Stimulated activated CD4-positive, alpha-beta T cell treated with anti-CD3 and anti-CD28 coated beads, Interleukin-1b, Interleukin-23, amount 100 ng/mL, for 48 hours (primary cell): ENCODE data around the gene C9orf72.

Experiments used
- DNase-seq: peaks from one replicate; pipeline ENCODE4 v3.0.0-alpha.2; 2020

The C9orf72 gene

DNA sequence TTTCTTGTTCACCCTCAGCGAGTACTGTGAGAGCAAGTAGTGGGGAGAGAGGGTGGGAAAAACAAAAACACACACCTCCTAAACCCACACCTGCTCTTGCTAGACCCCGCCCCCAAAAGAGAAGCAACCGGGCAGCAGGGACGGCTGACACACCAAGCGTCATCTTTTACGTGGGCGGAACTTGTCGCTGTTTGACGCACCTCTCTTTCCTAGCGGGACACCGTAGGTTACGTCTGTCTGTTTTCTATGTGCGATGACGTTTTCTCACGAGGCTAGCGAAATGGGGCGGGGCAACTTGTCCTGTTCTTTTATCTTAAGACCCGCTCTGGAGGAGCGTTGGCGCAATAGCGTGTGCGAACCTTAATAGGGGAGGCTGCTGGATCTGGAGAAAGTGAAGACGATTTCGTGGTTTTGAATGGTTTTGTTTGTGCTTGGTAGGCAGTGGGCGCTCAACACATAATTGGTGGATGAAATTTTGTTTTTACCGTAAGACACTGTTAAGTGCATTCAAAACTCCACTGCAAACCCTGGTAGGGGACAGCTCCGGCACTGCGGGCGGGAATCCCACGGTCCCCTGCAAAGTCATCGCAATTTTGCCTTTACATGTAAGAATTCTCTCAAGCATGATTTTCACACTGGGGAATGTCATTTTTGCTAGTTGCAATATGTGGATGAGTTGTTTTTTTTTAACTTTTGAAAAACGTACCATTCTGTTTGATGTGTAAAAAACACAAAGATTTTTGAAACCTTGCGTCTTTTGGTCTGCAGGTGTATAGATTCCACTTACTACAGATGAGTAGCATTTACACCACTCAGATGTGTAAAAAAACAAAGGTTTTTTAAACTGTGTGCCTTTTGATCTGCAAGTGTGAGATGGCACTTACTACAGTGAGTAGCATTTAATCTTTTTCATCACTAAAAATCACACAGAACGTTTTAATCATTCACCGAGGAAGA is 631 bp upstream of the C9orf72 start:
- peak; percentile 97 for DNase-seq

DNA sequence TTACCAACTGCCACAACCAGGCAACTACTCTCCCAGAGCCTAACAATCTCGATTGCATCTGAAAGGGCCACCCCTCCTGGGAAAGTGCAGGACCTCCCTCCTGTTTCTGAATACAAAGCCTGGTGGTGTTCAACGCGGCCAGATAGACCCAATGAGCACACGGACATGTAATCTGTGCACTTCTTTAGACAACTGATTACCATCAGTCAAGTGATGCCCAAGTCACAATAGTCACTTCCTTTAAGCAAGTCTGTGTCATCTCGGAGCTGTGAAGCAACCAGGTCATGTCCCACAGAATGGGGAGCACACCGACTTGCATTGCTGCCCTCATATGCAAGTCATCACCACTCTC is 739 bp downstream of the C9orf72 start:
- DNase-seq: peak; percentile 77

DNA sequence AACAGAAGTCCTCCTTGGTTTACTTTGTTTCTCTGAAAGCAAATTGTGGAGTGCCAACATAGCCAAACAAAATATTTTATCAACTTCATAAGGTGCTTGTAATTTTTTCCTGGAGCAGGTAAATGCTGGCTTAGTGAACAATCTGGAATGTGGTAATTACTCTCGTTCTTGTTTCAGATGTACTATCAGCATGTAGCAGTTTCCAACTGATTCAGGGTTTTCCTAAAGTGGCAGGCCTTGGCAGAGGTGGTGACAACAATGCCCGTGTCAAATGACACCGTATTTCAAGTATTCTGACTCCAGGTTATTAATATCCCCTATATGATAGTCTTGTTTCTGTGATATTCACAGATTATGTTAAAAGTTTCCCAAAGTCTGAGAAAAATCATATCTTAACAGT is 1.2 kb downstream of the C9orf72 start:
- DNase-seq: no peak

DNA sequence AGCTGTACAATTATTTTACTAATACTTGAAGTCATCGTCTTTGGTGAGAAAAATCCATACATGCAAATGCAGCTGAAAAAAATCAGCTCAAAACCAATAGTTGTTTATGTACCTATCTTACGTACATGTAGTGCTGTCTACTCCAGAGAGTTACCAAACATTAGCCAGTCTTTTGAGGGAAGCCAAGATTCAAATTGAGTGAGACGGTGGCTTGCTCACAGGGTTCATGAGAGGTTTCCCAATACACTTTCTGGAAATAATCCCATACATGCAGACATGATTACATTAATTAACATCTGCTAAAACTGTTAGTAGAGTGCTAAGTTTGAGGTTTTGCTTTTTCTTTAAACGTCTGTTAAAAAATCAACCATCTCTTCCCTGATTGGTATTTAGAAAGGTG is 2.3 kb downstream of the C9orf72 start:
- no peak for DNase-seq

DNA sequence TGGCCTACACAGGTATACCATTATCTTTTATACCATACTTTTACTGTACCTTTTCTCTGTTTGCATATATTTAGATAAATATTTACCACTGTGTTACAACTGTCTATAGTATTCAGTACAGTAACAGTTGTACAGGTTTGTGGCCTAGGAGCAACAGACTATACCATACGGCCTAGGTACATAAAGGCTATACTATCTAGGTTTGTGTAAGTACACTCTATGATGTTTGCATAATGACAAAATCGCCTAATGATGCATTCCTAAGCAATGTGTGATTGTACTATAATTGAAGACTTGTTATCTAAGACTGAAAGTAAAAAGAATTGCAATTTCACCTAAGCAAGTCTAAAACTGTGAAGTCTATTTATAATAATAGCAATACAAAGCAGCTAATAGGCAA is 3.9 kb downstream of the C9orf72 start:
- DNase-seq: no peak

DNA sequence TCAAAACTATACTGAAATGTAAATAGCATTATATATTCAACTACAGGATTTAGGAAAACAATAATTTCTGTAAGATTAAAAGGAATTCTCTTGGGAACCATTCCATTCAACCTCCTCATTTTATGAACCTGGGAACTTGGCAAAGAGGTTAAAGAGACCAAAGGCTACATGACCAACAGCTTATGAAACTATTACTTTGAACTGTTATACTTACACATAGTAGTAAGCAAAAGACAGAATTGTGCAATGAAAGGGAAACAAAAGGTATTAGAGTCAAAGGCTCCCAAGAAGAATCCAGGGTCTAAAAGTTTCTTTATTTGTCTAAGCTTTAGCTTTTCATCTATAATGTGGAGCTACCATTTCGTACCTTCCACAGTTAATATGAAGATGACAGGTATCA is 7.2 kb downstream of the C9orf72 start:
- no peak for DNase-seq

DNA sequence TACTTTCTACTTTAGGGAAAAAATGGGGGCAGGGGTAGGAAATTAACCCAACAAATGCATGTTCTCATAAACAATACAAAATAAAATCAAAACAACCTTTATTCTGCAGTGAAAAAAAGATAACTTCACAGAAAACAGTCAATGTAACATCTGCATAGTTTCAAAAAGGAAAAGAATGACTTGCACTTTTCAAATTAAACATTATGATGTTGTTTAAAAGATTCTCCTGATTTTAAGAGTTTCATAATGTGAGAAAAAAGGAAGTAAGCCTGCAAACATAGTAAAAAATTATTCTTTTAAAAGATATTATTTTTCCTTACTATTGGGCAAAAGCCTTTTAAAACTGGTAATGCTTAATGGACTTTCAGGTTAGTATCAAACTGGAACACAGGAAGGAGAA is 7.6 kb downstream of the C9orf72 start:
- no peak for DNase-seq

DNA sequence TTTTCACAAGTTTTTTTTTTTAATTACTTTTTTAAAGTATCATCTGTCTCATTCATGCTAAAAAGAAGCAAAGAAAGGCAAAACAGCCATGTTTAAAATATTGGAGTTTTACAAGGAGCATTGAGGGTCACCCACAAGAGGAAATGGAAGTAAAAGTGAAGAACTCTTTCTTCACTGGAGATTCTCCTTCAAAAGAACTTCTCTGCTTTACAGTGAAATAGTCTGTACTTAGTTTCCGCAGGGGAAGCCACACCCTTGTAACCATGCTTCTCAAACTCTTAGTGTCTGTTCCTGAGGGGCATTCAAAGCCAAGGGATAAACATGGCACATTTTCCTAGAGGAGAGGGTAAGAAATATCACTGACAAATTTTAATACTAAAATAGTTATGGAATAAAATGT is 8.6 kb downstream of the C9orf72 start:
- no peak for DNase-seq

DNA sequence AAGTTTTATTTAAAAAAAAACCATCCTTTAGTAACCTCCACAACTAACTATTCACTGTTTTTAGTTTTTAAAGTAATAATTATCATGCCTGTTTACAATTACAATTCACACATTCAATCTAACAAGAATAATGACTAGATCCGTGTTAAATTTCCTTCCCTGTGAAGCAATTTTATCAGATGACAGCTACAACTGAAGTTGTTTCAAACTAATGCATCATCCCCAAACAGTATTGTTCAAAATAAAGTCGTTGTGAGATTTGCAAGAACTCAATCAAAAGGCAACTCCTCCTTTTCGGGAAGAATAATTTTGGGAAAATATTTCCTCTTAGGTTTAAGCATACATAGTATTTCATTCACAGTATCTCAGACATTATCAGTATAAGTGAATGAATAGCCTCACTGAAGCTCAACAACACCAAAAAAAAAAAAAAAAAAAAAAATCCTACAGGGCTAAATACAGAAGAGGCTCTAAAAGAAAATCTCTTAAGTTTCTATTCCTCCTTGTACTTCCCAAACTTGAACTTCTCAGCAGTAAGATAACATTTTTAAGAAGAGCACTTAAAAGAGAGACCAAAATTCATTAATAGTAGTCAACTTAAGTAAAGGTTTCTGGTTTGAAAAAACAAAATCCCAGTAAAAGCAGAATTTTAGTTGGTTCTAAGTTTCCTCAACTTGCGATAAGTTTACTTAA is 9.4 kb downstream of the C9orf72 start:
- no peak for DNase-seq

DNA sequence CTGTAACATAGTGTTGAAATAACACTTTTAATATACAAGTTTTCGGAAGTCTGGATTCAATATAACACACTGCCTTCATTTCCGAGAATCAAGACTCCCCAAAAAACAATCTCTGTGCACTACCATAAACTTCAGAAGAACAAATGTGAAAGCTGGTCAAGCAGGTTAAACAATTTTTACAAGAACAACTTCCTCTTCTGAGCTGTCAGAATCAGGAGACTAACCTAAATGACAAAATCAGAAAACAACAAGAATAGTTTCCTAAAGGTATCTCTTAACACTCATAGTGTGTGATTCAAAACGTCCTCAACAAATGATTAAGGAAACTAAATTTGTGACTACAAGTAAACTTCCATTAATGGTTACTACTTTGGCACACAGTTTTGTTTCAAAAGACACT is 11.6 kb downstream of the C9orf72 start:
- DNase-seq: no peak

DNA sequence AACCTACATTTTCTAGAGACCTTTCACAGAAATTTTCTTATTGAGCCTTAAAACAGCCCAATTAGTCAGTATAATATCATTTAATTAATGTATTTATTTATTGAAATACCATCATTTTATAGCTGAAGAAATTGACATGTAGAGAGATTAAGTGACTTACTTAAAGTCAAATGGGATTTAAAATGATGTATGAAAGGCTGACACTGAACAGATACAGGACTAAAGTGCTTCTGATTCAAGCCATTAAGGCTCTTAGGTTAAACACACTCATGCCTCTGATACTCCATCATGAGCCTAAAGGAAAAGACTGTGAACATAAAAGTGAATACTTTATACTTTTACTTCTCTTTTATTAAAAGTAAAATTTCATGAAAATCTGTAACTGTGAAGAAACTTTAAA is 12.8 kb downstream of the C9orf72 start:
- DNase-seq: no peak

DNA sequence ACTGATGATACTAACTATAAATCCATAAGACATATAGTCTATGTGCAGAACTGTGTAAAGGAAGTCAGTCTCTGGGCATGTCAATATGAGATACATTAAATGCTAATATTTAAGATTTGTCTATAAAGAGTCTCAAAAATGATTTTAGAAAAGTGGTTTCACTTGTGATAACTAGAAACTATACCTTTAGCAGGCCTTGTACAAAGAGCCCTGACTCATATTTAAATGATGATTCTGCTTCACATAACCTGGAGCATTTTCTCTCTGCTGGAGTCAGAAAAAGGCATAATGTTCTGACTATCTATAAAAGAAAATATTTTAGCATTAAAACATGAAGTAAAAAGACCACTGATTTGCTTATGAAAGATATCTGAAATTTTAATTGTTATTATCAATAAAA is 15.0 kb downstream of the C9orf72 start:
- no peak for DNase-seq

DNA sequence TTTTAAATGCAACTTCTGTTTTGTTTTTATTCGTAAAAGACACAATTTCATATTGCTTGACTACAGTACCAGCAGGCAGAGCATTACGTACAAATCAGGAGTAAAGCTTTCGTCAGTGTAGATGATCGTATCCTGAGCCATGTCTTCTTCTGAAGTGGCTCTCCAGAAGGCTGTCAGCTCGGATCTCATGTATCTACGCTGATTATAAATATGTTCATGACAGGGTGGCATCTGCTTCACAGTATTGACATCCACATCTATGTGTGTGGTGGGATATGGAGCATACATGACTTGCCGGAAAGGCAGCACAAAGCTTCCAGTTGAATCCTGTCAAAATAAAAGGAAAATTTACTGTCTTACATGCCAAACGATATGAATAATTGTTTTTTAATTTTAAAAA is 16.8 kb downstream of the C9orf72 start:
- DNase-seq: no peak

DNA sequence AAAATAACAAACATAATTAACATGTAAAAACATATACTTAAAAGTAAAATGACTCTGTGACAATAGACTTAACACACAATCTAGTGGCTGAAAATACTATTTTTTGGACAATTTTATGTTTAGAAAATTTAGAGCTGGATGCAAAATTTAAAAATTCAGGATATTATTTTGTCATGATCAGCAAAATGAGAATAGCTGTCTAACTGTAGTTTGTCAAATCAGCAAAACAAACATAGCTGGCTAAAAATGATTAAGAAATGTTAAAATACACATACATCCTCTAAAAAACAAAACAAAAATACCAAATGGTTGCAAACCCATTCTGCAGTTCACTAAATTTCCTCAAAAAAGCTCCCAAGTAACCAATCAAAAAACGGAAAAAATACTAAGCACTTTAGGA is 18.6 kb downstream of the C9orf72 start:
- DNase-seq: no peak

DNA sequence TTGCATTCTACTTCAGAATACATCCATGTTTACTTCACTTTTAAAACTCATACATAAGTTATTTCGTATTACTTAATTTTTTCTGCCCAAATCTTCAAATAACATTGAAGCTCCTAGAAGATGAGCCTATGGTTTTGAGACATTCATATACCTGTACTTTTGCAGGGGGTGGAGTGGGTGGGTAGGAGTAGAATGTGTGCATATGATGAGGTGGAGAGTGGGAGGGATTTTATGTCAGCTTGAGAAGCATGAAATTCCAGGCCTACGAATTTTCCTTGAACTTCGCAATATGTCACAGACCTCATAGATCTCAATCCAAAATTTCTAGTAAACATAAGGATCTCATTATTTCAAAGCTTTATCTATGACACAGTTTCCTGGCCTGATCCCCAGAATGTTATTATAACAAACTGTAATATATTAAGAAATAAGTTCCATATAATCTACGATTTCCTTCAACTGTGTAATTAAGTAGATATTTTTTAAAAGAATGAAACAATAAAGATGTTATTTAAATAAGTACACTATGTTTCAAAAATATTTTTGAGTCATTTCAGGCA is 24.0 kb downstream of the C9orf72 start:
- no peak for DNase-seq

DNA sequence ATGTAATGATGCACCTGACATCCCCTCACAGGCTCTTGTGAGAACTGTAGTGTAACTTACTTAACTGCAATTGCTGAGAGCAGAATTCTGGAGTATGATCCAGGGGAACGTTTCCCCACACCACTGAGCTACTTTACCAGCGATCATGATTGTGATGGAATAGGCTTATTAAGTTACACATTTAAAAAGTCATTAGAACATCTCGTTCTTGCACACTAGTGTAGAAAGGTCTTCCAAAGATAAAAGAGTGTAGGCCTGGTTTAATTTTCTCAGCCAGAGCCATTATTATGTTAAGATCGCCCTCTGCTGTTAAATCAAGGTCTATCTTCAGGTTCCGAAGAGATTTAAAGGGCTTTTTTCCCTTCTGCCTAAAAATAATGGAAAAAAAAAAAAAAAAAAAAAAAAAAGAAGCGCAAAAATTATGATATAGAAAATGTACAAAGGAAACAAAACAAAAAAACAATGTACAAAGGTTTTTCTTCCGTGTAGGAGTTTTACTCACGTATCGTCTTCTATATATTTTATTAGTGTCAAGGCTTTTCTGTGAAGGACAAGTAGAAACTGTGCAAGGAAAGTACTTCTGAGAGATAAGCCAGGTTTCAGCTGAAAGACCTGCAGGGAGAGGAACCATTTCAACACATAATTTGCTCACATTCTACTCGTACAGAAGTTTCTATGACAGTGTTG is 25.1 kb downstream of the C9orf72 start:
- DNase-seq: no peak

DNA sequence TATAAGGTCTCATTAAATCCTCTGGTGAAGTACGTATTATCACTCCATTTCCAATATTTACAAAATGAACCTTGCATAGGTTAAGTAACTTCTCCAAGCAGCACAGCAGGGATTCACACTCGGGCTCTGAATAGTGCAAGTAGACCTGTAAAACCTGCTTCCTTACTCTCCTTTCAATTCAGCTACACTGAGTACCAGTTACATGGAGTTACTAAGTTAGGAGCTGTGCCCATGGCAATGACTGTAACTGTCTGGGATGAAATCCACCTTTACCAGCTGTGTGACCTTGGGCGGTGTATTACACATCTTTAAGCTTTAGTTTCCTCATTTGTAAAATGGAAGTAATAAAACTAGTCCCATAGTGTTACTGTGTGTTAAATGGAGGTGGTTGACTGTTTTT is 27.8 kb downstream of the C9orf72 start:
- no peak for DNase-seq

DNA sequence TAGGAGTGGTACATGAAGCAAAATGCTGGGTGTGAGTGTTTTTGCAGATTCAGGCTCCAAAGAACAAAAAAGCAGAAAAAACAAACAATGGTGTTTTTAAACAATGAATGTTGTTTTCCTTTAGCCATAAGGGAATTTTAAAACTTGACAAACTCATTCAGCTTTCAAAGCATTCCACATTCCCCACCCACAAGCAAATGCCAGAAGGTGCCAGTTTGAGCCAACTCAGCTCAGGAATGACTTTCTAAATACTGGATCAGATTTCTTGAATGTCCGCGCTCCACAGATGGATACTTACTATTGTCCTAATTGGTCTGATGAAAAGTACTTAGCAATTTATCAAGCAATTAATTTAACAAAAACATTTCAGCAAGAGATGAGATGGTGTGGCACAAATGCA is 30.8 kb downstream of the C9orf72 start:
- DNase-seq: no peak

DNA sequence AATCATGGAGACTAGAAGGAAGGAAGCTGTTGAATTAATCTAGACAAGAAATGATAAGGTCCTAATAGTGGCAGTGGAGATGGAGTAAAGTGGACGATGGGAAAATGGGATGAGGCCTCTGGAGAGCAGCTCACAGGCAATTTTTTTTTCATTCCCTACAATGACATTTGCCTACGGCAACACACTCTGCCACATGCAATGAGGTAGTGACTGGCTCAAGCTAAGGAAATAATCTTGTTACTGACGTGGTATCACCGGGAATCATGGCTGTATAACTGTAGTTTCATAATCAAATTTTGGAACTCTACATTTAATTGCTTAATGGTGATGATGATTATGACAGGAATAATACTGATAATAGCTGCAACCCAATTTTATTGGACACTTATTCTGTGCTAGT is 31.5 kb downstream of the C9orf72 start:
- no peak for DNase-seq

DNA sequence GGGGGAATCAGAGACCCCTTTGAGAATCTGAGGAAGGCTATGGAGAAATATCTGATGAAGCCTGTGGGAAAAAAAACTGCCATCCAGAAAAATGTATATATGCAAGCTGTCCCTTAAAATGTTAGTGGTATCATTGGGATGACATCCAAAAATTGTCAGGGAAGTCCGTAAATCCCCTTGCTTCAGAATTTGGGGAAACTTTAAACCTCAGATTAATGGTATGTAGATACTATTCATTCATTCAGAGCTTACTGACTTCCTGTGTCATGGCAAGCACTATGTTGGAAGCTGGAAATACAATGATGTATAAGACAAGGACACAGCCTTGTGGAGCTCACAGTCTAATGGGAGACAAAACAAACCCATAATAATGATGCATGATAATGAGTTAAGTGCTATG is 32.8 kb downstream of the C9orf72 start:
- no peak for DNase-seq

DNA sequence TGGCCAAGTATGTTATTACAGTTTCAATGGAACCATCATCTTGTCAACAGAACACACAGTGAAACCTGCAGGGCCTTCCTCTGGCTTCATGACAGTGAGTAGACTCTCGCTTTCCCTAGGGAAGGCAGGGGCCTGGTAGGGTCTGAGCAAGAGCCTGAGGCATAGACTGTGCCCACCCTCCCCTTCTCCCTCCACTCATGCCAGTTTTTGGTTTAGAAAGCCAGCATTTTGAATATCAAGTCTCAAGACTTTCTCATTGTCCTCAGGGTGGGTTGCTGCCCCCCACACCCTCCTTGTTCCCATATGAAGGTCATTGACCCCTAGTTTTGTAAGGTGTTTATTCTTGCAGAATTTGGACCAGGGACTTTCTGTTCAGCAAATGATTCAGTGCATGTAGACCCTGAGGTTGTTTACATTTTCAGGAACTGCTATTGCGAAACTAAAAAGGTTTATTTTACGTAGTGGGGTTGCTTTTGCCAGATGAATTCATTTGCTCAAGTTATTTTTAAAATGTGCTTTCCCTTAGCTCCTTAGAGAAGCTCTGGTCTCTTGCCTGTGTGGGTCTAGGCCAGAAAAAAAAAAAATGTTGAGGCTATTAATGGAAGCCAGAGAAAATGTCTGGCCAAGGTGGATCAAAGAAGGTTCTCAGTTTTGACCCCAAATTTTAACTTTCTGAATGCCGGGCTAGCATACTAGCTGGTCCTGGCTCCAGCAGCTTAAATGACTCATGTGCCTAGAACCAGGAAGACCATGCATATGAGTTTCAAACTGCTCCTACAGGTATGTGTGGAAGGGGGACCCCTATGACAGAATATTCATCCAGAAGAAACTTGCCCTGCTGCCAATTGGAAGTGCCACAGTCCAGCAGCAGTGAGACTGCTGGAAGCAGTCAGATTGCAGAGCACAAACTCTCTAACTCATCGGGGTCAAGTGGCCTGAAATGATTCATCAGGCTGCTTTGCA is 33.5 kb downstream of the C9orf72 start:
- DNase-seq: no peak

DNA sequence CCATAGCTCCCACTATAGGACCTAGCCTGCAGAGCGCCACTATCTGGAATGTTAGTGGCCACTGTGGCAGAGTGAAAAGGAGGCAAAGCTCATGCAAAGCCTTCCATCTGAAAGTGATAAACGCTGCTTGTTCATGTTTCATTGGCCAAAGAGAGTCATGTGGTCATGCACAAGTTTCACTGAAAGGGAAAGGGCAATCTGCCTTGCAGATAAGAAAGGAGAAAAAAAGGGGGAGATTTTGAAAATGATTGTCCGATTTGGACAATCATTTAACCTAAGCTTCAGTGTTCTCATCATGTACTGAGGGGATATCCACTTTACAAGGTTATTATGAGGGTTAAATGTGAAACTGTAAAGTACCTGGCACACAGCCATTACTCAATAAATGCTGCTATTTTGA is 34.6 kb downstream of the C9orf72 start:
- no peak for DNase-seq
